Mesothelial cell of epicardium (in vitro differentiated cells): ENCODE results near the gene ABHD12B. TPM values are rescaled to one million over a fixed set of nuclear protein-coding genes. Genes with fewer than 3 reads are reported as not detected.

ENCODE experiments used
- DNase-seq, 2 experiments: peaks; one replicate each; pipeline ENCODE4 v3.0.0; 2021; ENCODE audit warnings: low spot score in 2 of 2; ENCODE audit not compliant: unreplicated experiment in 2 of 2
- H3K27ac Mint-ChIP-seq: 2 replicates; pipeline ENCODE4 v1.8.0; 2021; ENCODE audit warnings: mixed read lengths
- H3K27me3 Mint-ChIP-seq: 2 replicates; pipeline ENCODE4 v1.8.0; 2021; ENCODE audit warnings: low read depth, mixed read lengths
- H3K36me3 Mint-ChIP-seq: 2 replicates; pipeline ENCODE4 v1.8.0; 2021; ENCODE audit warnings: mixed read lengths
- H3K4me1 Mint-ChIP-seq: 2 replicates; pipeline ENCODE4 v1.8.0; 2021; ENCODE audit warnings: mixed read lengths
- H3K4me3 Mint-ChIP-seq: 2 replicates; pipeline ENCODE4 v1.8.0; 2021; ENCODE audit warnings: mild to moderate bottlenecking, moderate library complexity, mixed read lengths
- H3K9me3 Mint-ChIP-seq: 2 replicates; pipeline ENCODE4 v1.8.0; 2021; ENCODE audit warnings: mixed read lengths
- total RNA-seq: library from RNA; stranded (reverse); gene quantifications from 3 replicates; pipeline ENCODE4 v1.2.1, GENCODE V29; 2021
- TF ChIP-seq, protein P1 (sequence below): fragments of 200-600 bp; sonication (generic); IDR thresholded peaks from one replicate; pipeline ENCODE4 v1.5.0; 2021; ENCODE audit warnings: antibody characterized with exemption; ENCODE audit not compliant: unreplicated experiment

The ABHD12B gene, protein sequence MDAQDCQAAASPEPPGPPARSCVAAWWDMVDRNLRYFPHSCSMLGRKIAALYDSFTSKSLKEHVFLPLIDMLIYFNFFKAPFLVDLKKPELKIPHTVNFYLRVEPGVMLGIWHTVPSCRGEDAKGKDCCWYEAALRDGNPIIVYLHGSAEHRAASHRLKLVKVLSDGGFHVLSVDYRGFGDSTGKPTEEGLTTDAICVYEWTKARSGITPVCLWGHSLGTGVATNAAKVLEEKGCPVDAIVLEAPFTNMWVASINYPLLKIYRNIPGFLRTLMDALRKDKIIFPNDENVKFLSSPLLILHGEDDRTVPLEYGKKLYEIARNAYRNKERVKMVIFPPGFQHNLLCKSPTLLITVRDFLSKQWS
- total RNA-seq, result 0.16 to 0.47 TPM (median 0.27 TPM) in 3 replicates

DNA sequence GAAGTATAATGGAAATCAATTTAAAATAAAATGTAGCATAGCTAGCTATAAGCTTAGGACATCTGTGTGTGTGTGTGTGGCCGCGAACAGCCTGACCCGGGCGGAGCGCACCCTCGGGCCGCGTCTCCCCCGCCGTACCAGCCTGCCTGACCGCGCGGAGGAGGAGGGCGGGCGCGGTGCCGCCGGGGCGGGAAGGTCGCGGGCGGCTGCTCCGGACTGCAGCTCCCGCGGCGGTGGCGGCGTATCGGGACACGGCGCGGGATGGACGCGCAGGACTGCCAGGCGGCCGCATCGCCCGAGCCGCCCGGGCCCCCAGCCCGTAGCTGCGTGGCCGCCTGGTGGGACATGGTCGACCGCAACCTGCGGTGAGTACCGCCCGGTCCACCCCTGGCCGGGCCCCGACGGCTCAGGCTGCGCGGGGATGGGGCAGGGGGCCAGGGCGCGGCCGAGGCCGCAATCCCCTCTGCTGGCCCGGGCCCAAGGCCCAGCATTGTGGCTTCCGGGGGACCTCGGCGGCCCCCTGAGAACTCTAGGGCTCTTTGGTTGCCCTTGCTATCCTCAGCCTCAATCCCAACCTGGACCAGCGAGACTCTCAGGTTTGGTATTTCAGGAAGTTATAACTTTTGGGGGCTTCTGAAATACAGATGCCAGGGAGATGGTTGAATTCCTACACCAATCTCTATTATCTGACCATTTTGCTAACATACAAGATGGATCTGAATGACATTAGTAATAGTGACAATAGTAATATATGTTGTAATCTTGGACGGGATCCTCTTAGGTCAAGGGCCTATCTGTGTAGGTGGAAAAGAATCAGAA lies at the start of gene ABHD12B:
ABHD12B (plus strand) TSS at position 140 of the 819 bp plus-strand sequence; CDS start at position 262, 122 bp downstream.
- TF ChIP-seq, protein P1, sequence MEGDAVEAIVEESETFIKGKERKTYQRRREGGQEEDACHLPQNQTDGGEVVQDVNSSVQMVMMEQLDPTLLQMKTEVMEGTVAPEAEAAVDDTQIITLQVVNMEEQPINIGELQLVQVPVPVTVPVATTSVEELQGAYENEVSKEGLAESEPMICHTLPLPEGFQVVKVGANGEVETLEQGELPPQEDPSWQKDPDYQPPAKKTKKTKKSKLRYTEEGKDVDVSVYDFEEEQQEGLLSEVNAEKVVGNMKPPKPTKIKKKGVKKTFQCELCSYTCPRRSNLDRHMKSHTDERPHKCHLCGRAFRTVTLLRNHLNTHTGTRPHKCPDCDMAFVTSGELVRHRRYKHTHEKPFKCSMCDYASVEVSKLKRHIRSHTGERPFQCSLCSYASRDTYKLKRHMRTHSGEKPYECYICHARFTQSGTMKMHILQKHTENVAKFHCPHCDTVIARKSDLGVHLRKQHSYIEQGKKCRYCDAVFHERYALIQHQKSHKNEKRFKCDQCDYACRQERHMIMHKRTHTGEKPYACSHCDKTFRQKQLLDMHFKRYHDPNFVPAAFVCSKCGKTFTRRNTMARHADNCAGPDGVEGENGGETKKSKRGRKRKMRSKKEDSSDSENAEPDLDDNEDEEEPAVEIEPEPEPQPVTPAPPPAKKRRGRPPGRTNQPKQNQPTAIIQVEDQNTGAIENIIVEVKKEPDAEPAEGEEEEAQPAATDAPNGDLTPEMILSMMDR, result no peak
- H3K27ac Mint-ChIP-seq, result no peak within 1 kb of the TSS
- peak within 1 kb of the TSS; percentile 37 for H3K4me3 Mint-ChIP-seq
- peaks cover 4% of the 10 kb centered on the region for H3K36me3 Mint-ChIP-seq
- no peak for DNase-seq
- H3K9me3 Mint-ChIP-seq, result peaks cover 4% of the 10 kb centered on the region
- H3K4me1 Mint-ChIP-seq, result peaks cover 6% of the 10 kb centered on the region
- peaks cover 69% of the 10 kb centered on the region for H3K27me3 Mint-ChIP-seq

DNA sequence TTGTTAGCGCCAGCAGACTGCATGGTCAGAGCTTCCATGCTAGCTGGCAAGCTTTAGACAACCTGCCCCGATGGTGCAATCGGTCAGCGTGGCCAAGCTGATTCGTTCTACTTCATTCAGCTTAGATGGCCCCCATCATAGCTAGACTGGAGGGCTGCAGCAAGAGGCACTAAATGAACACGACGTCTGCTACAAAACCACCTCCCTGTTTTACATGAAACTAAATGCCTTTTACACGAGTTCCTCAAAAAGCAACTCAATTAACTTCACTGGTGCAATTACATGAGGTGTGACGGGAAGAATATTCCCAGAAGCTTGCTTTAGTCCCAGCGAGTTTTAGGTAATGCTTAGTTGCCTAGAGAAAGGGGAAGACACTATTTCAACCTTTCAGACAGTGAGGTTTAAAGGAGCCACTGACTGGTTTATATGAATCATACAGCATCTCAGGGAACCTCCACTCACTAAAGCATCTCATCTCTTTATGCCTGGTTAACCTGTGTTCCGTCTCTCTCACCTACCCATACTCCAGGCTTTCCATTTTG lies 49.3 kb upstream of the ABHD12B start:
- Mint-ChIP-seq H3K27ac (no peak overlapping the region), H3K4me3 (no peak overlapping the region), H3K36me3 (peaks cover 6% of the 10 kb centered on the region), H3K4me1 (peaks cover 6% of the 10 kb centered on the region), H3K27me3 (peaks cover 5% of the 10 kb centered on the region), H3K9me3 (no peaks in the 10 kb centered on the region)
- no peak for DNase-seq
- TF ChIP-seq, protein P1, result no peak

DNA sequence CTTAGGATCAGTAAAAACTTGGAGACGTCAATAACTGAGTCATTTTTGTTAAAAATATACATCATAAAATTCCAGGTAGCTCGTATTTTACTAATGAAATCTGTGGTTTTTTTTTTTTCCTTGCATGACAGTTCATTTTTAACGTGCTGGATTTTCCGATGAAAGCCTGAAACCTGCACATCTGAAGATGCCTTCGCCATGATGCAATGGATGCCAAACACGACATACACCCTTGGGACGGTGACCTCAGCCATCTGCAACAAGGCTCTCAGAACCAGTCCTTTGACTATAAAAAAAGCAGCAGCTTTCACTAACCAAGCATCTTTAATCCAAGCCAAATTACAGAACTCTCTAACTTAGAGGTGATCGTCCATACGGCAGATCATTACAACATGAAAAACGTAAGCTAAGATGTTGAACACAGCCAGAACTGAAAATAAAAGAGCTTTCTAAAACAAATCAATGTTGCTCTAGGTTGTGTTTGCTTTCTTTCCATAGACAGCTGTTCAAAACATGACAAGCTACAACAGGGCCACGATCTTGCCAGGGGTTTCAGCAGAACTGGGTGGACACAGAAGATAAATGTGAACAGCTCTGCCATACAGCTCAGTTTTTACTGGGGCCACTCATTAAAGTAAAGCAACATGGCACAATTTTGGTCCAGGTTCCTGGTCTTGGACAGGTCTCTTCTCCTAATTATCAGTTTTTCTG lies 48.6 kb upstream of the ABHD12B start:
- TF ChIP-seq, protein P1, result no peak
- H3K27ac Mint-ChIP-seq, result no peak overlapping the region
- peaks cover 6% of the 10 kb centered on the region for H3K36me3 Mint-ChIP-seq
- peaks cover 6% of the 10 kb centered on the region for H3K4me1 Mint-ChIP-seq
- peaks cover 9% of the 10 kb centered on the region for H3K27me3 Mint-ChIP-seq
- no peak overlapping the region for H3K4me3 Mint-ChIP-seq
- H3K9me3 Mint-ChIP-seq, result no peaks in the 10 kb centered on the region
- no peak for DNase-seq

DNA sequence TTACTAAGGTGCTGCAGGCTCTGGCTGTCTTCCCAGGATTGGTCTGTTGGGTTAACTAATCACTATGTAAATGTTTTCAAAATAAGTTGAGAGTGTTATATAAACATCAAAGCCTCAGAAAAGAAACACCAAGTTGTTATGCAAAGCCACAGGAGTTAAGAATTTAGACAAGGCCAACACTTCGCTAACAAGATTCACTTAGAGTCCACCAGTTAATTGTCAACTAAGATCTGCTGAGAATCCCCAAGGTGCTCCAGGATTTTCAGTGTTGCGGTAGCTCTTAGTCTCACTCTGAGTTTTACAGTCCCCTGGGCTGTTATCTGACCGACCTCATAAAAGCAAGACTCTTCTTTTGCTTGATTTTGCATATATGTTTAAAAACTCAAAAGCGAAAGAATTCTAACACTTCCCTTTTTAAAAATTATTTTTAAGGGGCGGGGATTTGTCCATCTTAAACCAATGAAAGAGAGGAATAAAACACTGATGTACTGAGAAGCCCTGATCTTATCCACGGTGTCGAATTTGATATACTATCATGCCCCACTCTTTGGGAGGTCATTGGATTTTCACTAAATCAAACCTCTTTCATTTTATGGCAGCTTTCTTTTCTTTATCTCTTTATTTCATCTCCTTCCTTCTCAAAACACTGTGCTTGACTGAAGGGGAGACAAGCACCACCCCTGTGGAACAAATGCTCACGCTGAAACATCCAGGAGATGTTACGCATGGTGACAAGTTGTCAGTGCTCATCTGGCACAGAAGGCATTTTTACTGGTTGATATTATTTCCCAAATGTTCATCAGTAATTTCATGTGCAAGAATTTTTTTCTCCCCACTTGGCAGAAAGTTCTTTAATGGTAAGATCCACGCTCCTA lies 47.9 kb upstream of the ABHD12B start:
- Mint-ChIP-seq H3K27me3 (peaks cover 16% of the 10 kb centered on the region), H3K4me3 (no peak overlapping the region), H3K9me3 (no peaks in the 10 kb centered on the region), H3K27ac (no peak overlapping the region), H3K36me3 (peaks cover 2% of the 10 kb centered on the region), H3K4me1 (peaks cover 8% of the 10 kb centered on the region)
- DNase-seq, result no peak
- TF ChIP-seq, protein P1, result no peak

DNA sequence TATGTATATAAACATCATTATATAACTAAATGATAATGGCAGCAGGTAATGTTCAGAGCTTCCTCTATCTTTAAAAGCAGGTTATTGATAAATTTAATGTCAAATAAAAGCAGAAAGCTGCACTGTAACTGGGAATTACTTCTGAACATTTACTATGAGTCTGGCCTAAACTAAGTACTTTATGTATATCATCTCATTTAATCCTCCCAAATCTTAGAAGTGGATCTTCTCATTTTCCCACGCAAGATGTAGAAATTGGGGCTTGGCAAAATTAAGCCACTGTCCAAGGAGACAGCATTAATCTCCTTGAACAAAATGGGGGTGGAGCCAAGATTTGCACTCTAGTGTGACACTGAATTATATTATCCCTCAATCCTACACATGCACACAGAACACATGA lies 46.5 kb upstream of the ABHD12B start:
- Mint-ChIP-seq H3K4me1 (peaks cover 16% of the 10 kb centered on the region), H3K27ac (no peak overlapping the region), H3K9me3 (no peaks in the 10 kb centered on the region), H3K27me3 (peaks cover 26% of the 10 kb centered on the region), H3K4me3 (no peak overlapping the region), H3K36me3 (peaks cover 2% of the 10 kb centered on the region)
- DNase-seq, result no peak
- TF ChIP-seq, protein P1, result no peak
